Thymus (tissue), 11 donors: Measurements from ENCODE around the gene CDKN2B-AS1. TPM values are rescaled to one million over a fixed set of nuclear protein-coding genes. Genes with fewer than 3 reads are reported as not detected.

Source experiments
- DNase-seq, 9 donors: peaks; one replicate each; pipeline ENCODE4 v3.0.0-alpha.2; 2013; ENCODE audit warnings: low spot score in 9 of 9, low read depth in 6 of 9, missing footprints in 1 of 9
- H3K27ac ChIP-seq, 2 donors: one replicate each; pipeline ENCODE4 v1.5.1; 2013; ENCODE audit warnings: control low read depth in 1 of 2, low read depth in 1 of 2, low read length in 1 of 2, mild to moderate bottlenecking in 1 of 2, moderate library complexity in 1 of 2
- H3K27me3 ChIP-seq, 2 donors: one replicate each; pipeline ENCODE4 v1.5.1; 2013; ENCODE audit warnings: low read length in 1 of 2; ENCODE audit not compliant: control insufficient read depth in 2 of 2, insufficient read depth in 1 of 2
- H3K36me3 ChIP-seq, 2 donors: one replicate each; pipeline ENCODE4 v1.5.1; 2013; ENCODE audit warnings: low read length in 1 of 2, mild to moderate bottlenecking in 1 of 2, moderate library complexity in 1 of 2; ENCODE audit not compliant: control insufficient read depth in 2 of 2, insufficient read depth in 2 of 2
- H3K4me1 ChIP-seq, 2 donors: one replicate each; pipeline ENCODE4 v1.5.1; 2013; ENCODE audit warnings: low read length in 2 of 2; ENCODE audit not compliant: control insufficient read depth in 2 of 2, insufficient read depth in 2 of 2
- H3K4me3 ChIP-seq, 2 donors: one replicate each; pipeline ENCODE4 v1.5.1; 2013; ENCODE audit warnings: low read length in 2 of 2, control low read depth in 1 of 2, mild to moderate bottlenecking in 1 of 2
- H3K9me3 ChIP-seq, 2 donors: one replicate each; pipeline ENCODE4 v1.5.1; 2013; ENCODE audit warnings: low read length in 1 of 2, mild to moderate bottlenecking in 1 of 2; ENCODE audit not compliant: control insufficient read depth in 2 of 2, insufficient read depth in 1 of 2
- WGBS: extraction: QIAGEN DNeasy Blood & Tissue Kit; methylation state at CpG from one replicate; pipeline ENCODE4 v1.1.7; 2013; 5-methylcytosine and 5-hydroxymethylcytosine counted together
- polyA plus RNA-seq: library from polyadenylated mRNA; stranded (reverse); fragments of 200-250 nt; gene quantifications from one replicate; pipeline ENCODE4 v1.2.3, GENCODE V29; 2013
- total RNA-seq: library from RNA; stranded (reverse); fragments of 120-200 nt; gene quantifications from one replicate; pipeline ENCODE4 v1.2.4, GENCODE V29; 2013
- donor health status: healthy.

CDKN2B-AS1 gene
- total and polyA plus RNA-seq, 2 donors = 0.61 to 1.2 TPM

DNA sequence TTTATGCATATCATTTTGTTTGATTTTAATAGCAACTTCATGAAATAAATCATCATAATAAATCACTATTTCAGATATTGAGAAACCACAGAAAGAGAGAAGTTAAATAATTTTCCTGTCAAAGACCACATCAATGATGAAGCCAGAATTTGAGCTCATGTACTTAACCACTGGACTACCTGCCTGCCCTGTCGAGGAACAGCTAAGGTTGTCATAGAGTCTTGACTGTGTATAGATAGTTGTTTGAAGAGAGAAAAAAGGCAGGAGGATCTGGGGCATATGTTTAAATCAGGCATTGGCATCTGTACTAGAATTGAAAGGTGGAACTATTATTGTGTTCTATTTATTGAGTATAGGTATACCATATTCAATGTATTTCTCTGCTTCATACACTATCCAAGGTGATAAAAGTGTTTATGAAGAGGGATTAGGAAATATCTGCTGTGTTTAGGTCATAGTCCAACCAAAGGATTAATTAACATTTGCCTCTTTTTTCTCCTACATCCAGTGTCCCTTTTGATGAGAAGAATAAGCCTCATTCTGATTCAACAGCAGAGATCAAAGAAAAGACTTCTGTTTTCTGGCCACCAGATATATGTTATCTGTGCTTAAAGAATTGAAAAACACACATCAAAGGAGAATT lies 51.8 kb downstream of the CDKN2B-AS1 start:
- Histone ChIP-seq H3K36me3 (no peaks in the 10 kb centered on the region), H3K4me3 (no peak overlapping the region), H3K4me1 (peaks cover 4 to 6% of the 10 kb centered on the region in 2 donors), H3K27me3 (no peaks in the 10 kb centered on the region), H3K9me3 (no peaks in the 10 kb centered on the region), H3K27ac (no peak overlapping the region)
- WGBS = 7% methylated on average over 1 of the region's 1 CpG
- DNase-seq = no peak

DNA sequence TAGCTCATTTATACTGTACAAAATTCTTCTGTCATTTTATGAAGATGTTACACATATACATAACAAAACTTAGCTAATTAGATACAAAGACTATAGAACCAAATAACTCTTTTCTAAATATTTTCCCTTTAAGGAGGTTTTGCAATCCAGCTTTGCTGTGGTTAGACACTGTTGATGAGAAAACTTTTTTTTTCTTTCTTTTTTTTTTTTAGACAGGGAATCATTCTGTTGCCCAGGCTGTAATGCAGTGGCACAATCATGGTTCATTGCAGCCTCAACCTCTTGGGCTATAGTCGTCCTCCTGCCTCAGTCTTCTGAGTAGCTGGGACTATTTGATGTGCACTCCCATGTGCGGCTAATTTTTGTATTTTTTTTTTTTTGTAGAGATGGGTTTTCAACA lies 53.0 kb downstream of the CDKN2B-AS1 start:
- H3K4me1 ChIP-seq = peaks cover 4 to 6% of the 10 kb centered on the region in 2 donors
- no peaks in the 10 kb centered on the region for H3K27me3 ChIP-seq
- H3K9me3 ChIP-seq = no peaks in the 10 kb centered on the region
- no peak for DNase-seq
- H3K4me3 ChIP-seq = no peak overlapping the region
- no peaks in the 10 kb centered on the region for H3K36me3 ChIP-seq
- 93% methylated on average over 2 of the region's 2 CpGs for WGBS
- no peak overlapping the region for H3K27ac ChIP-seq

DNA sequence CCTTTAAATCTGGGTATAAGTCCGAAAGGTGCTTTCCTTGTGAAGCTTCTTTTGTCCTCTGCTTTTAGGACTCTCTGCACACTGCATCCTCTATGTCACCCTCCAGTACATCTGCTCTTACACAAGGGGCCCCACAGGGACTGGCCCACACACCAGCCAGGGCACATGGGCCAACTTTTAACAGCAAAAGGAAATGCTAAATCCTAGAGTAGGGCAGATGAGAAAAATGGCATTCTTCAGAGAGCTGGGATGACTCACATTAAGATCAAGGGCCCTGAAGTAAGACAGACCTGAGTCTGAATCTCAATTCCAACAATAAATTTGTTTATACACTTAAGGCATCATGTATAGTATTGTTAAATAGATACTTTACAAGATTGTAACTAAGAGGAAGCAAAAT lies 54.8 kb downstream of the CDKN2B-AS1 start:
- H3K36me3 ChIP-seq = no peaks in the 10 kb centered on the region
- no peaks in the 10 kb centered on the region for H3K27me3 ChIP-seq
- H3K4me3 ChIP-seq = no peak overlapping the region
- H3K4me1 ChIP-seq = peaks cover 4 to 6% of the 10 kb centered on the region in 2 donors
- no peaks in the 10 kb centered on the region for H3K9me3 ChIP-seq
- 96% methylated on average over 1 of the region's 1 CpG for WGBS
- no peak for DNase-seq
- no peak overlapping the region for H3K27ac ChIP-seq

DNA sequence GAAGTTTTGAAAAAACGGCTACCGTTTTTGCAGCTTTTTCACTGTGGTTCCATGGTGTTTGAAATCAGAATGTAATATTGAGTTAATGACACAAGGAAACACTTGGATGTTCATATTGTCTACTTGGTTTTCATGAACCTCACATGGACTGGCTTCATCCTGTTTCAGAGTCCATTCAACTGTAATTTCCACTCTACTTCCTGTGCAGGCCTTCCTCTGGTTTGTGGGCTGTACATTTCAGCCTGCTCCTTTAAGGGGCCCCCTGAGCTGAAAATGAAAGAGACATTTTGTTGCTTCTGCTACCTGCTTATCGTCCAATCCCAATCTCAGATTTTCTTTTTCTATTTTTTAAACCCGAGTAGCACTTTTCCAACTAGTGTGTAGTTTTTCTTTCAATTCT lies 56.3 kb downstream of the CDKN2B-AS1 start:
- H3K4me3 ChIP-seq = no peak overlapping the region
- 9% methylated on average over 4 of the region's 4 CpGs for WGBS
- H3K27me3 ChIP-seq = no peaks in the 10 kb centered on the region
- peak in 8 of 9 donors; percentile 8 to 72 (median 36) for DNase-seq
- H3K4me1 ChIP-seq = peaks cover 4 to 6% of the 10 kb centered on the region in 2 donors
- no peaks in the 10 kb centered on the region for H3K9me3 ChIP-seq
- H3K27ac ChIP-seq = peak overlapping the region in 1 of 2 donors; percentile 26
- H3K36me3 ChIP-seq = no peaks in the 10 kb centered on the region

DNA sequence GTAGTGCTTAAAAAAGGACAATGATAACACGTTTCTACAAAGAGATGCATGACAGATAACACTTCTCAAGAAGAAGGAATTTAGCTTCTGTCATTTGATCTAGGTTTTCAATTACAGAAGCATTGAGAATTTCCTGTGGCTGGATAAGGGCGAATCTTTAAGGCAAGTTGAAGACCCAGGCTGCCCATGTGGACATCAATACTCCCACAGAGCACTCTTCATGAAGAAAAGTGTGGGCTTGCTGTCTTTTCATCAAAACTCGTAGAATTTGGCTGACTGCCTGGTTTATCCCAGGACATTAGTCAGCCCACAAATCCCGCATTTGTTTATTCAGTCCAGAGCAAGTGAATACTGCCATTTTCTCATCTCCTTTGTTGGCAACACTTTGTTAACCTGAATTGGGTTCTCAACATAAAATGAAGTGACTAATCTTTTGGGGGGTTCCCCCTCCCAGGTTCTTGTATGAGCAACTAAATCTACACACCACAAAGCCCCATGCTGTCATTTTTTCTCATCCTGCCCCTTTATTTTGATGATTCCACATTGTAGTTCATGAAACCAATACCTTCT lies 57.9 kb downstream of the CDKN2B-AS1 start:
- 76% methylated on average over 4 of the region's 4 CpGs for WGBS
- no peak overlapping the region for H3K4me3 ChIP-seq
- H3K4me1 ChIP-seq = peaks cover 4 to 6% of the 10 kb centered on the region in 2 donors
- no peak for DNase-seq
- H3K27ac ChIP-seq = no peak overlapping the region
- H3K36me3 ChIP-seq = no peaks in the 10 kb centered on the region
- H3K9me3 ChIP-seq = no peaks in the 10 kb centered on the region
- H3K27me3 ChIP-seq = no peaks in the 10 kb centered on the region

DNA sequence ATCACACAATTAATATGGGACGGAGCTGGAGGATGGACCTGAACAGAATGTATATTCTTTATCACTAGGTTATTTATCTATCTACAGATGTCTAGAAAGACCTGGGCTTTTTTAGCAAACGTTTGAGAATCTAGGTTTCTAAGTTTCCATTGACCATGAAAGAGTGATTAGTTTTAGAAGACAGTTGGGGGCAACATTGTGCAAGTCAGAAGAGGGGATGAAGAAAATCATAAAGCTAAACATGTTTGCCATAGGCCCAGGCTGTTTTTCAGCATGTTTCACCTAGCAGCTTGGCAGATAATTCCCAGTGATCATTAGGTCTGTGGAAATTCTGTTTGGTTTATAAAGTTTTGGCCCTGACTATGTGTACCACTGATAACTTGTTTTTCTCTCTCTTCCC lies 58.6 kb downstream of the CDKN2B-AS1 start:
- H3K9me3 ChIP-seq = no peaks in the 10 kb centered on the region
- H3K4me1 ChIP-seq = peaks cover 4 to 6% of the 10 kb centered on the region in 2 donors
- 64% methylated on average over 2 of the region's 2 CpGs for WGBS
- H3K27ac ChIP-seq = no peak overlapping the region
- no peaks in the 10 kb centered on the region for H3K36me3 ChIP-seq
- H3K4me3 ChIP-seq = no peak overlapping the region
- no peaks in the 10 kb centered on the region for H3K27me3 ChIP-seq
- DNase-seq = no peak

DNA sequence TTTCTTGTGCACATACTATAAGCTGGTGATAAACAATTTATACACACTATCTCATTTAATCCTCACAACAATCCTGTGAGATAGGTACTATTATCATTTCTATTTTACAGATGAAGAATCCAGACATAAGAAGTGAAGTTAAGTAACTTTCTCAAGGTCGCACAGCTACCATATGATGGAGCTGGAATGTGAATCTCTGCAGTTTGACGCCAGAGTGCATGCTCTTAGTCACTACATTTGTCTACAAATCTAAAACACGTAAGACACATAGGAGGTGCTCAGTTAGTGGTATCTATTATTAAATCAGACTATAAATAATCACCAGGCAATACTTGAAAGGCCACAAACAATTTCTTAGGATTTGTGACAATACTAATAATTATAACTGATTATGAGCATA lies 59.5 kb downstream of the CDKN2B-AS1 start:
- Histone ChIP-seq H3K4me3 (no peak overlapping the region), H3K27me3 (no peaks in the 10 kb centered on the region), H3K27ac (no peak overlapping the region), H3K4me1 (peaks cover 4 to 6% of the 10 kb centered on the region in 2 donors), H3K36me3 (no peaks in the 10 kb centered on the region), H3K9me3 (no peaks in the 10 kb centered on the region)
- 98% methylated on average over 3 of the region's 3 CpGs for WGBS
- no peak for DNase-seq

DNA sequence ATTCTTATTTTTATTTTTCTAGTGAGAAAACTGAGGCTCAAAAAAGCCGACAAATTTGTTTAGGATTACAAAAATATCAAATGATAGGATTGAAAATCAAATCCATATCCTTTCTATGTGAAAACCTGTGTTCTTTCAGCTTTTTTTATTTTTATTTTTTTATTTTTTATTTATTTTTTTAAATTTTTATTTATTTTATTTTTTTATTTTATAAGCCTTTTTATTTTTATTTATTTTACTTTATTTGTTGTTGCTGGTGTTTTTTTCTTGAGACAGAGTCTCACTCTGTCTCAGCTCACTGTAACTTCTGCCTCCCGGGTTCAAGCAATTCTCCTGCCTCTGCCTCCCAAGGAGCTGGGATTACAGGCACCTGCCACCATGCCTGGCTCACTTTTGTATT lies 59.9 kb downstream of the CDKN2B-AS1 start:
- Histone ChIP-seq H3K9me3 (no peaks in the 10 kb centered on the region), H3K4me3 (no peak overlapping the region), H3K27ac (no peak overlapping the region), H3K27me3 (no peaks in the 10 kb centered on the region), H3K4me1 (peaks cover 4 to 6% of the 10 kb centered on the region in 2 donors), H3K36me3 (no peaks in the 10 kb centered on the region)
- WGBS = 95% methylated on average over 2 of the region's 2 CpGs
- DNase-seq = no peak

DNA sequence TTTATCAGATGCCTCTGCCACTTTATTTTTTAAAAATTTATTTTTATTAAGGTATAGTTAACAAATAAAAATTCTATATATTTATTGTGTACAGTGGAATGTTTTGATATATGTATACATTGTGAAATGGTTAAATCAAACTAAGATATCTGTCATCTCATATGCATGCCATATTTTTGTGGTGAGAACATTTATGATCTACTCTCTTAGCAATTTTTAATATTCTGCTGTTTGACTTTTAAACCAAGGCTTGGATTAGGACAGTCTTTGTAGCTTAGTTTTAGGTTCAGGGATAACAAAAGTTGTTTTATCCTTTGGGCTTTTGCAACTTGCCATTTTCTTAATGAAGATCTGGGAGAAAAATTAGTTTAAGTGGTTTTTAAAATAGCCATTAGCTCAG lies 60.5 kb downstream of the CDKN2B-AS1 start:
- Histone ChIP-seq H3K4me3 (no peak overlapping the region), H3K9me3 (no peaks in the 10 kb centered on the region), H3K36me3 (no peaks in the 10 kb centered on the region), H3K4me1 (peaks cover 4 to 6% of the 10 kb centered on the region in 2 donors), H3K27me3 (no peaks in the 10 kb centered on the region), H3K27ac (no peak overlapping the region)
- no peak for DNase-seq
